ENCODE measurements around the gene ATXN1. TPM values are rescaled to one million over a fixed set of nuclear protein-coding genes. Genes with fewer than 3 reads are reported as not detected.

Gene ATXN1
- total and polyA plus RNA-seq, 2 of the 8 experiments (the other 6 are each of a cell fraction or from before 2014, with no cell fraction given): 1.6 to 4.0 TPM

- H3K4ac ChIP-seq (replicated peaks; ENCODE audit: insufficient read length, low read depth, low read length): no peak overlapping the region
- no peaks in the 10 kb centered on the region for H3K79me2 ChIP-seq (ENCODE audit: control insufficient read depth in 1 of 2, insufficient read depth in 2 of 2, low read length in 2 of 2)
- no peaks in the 10 kb centered on the region; a peak in 2 of 7 replicates for H3K27me3 ChIP-seq (replicated peaks in 1 of 4; ENCODE audit: control insufficient read depth in 3 of 4, extremely low read depth in 1 of 4, insufficient read depth in 3 of 4, low read length in 3 of 4)
- no peak overlapping the region for H4K91ac ChIP-seq (replicated peaks; ENCODE audit: insufficient read length, low read length)
- H2AK5ac ChIP-seq (ENCODE audit: low read depth, low read length): no peak overlapping the region
- H3K4me3 ChIP-seq (ENCODE audit: extremely low read depth in 1 of 4, insufficient read depth in 2 of 4, low read depth in 3 of 4, low read length in 4 of 4): no peak overlapping the region
- no peaks in the 10 kb centered on the region for H3K23me2 ChIP-seq (ENCODE audit: low read depth, low read length)
- no peak overlapping the region for H4K5ac ChIP-seq (ENCODE audit: insufficient read length, low read depth, low read length)
- H2BK20ac ChIP-seq (ENCODE audit: low read length): no peak overlapping the region
- H3K18ac ChIP-seq (ENCODE audit: extremely low read depth, low read length): no peak overlapping the region
- H2BK12ac ChIP-seq (ENCODE audit: low read depth, low read length): no peak overlapping the region
- no peak for TF ChIP-seq RXRA (IDR thresholded peaks at IDR 0.05; ENCODE audit: insufficient read depth, low read depth, low read length)
- no peak for TF ChIP-seq HDAC6 (IDR thresholded peaks at IDR 0.05; ENCODE audit: low read depth, low read length)
- TF ChIP-seq CEBPB (IDR thresholded peaks at IDR 0.05; ENCODE audit: low read depth, low read length): no peak
- H3K79me1 ChIP-seq (ENCODE audit: low read depth, low read length): no peaks in the 10 kb centered on the region
- H2BK15ac ChIP-seq (ENCODE audit: low read length): no peak overlapping the region
- CTCF ChIA-PET (ENCODE audit: partially characterized antibody): interaction anchor here (0.7 to 6.2 kb wide), 10 partner anchors 8 to 441 kb away, joined by 3 to 43 read pairs (median 8); partner anchors contain the start of gene ATXN1
- H2AFZ ChIP-seq (ENCODE audit: low read length): no peak overlapping the region
- no peak overlapping the region for H4K8ac ChIP-seq (ENCODE audit: extremely low read depth, insufficient read depth, low read length)
- H3K4me2 ChIP-seq (ENCODE audit: insufficient read depth in 1 of 2, low read depth in 2 of 2, low read length in 2 of 2): no peak overlapping the region
- H2BK5ac ChIP-seq (ENCODE audit: low read depth, low read length): no peak overlapping the region
- WGBS, 2 experiments (ENCODE audit: extremely low coverage in 1 of 2, insufficient coverage in 1 of 2, insufficient read length in 1 of 2, insufficient replicate concordance in 2 of 2, low coverage in 1 of 2, low lambda C conversion rate in 2 of 2, missing lambda C conversion rate in 1 of 2): 84% methylated on average over 2 of the region's 2 CpGs; no CpG with 5 or more reads in 1 of the 2 experiments
- FAIRE-seq (no peak), DNase-seq (ENCODE audit: low read depth in 1 of 2, low spot score in 2 of 2) (no peak)
- H3K9me3 ChIP-seq (ENCODE audit: insufficient read depth in 2 of 2, low read depth in 1 of 2, low read length in 1 of 2): 0 out of 4 replicates have a peak, but pooled peaks cover 0 to 5% of the 10 kb centered on the region in 2 experiments
- no peak overlapping the region for H3K9ac ChIP-seq (replicated peaks in 1 of 4; ENCODE audit: extremely low read depth in 1 of 4, low read depth in 3 of 4, low read length in 3 of 4)
- H3K36me3 ChIP-seq (ENCODE audit: control insufficient read depth in 2 of 4, insufficient read depth in 4 of 4, low read length in 3 of 4): no peaks in the 10 kb centered on the region
- no peaks in the 10 kb centered on the region for H4K20me1 ChIP-seq (replicated peaks in 1 of 2; ENCODE audit: control insufficient read depth in 1 of 2, insufficient read depth in 2 of 2, low read length in 2 of 2)
- H3K23ac ChIP-seq (ENCODE audit: insufficient read length): no peak overlapping the region
- peaks cover 0 to 3% (median 0%) of the 10 kb centered on the region in 4 experiments; a peak in 1 of 7 replicates for H3K4me1 ChIP-seq (replicated peaks in 1 of 4; ENCODE audit: control insufficient read depth in 3 of 4, insufficient read depth in 4 of 4, low read length in 3 of 4)
- no peak overlapping the region for H3K27ac ChIP-seq (ENCODE audit: low read depth, low read length)
- H2BK120ac ChIP-seq (replicated peaks; ENCODE audit: low read depth, low read length): no peak overlapping the region
- H3K14ac ChIP-seq (ENCODE audit: insufficient read length): no peak overlapping the region
- POLR2A ChIA-PET (ENCODE audit: partially characterized antibody): no interaction called here
- no peak overlapping the region for H3K56ac ChIP-seq (replicated peaks; ENCODE audit: insufficient read length, low read depth, low read length)
Measured at GRCh38 chr6:16773362-16773761, 12.1 kb upstream of the ATXN1 start.
